H1 (cell line): ENCODE data around the gene OPA3. TPM values are rescaled to one million over a fixed set of nuclear protein-coding genes. Genes with fewer than 3 reads are reported as not detected.

Experiments used
- ATF2 ChIP-seq: IDR thresholded peaks from 2 replicates; pipeline ENCODE4 v1.6.1; 2012; ENCODE audit warnings: low read length, inconsistent platforms
- BRCA1 ChIP-seq: IDR thresholded peaks from 2 replicates; pipeline ENCODE4 v1.6.1; 2012; ENCODE audit warnings: low read depth, low read length, improper control_type of control experiment
- CBX5 ChIP-seq: fragments of 300-800, 300-1000 bp; sonication (generic); IDR thresholded peaks from 2 replicates; pipeline ENCODE4 v1.7.1; 2016; ENCODE audit warnings: antibody characterized with exemption, low read length, low read depth
- CTBP2 ChIP-seq: IDR thresholded peaks from 2 replicates; pipeline ENCODE4 v1.7.0; 2011; ENCODE audit warnings: borderline replicate concordance, mild to moderate bottlenecking, moderate library complexity, mixed read lengths, low read length; ENCODE audit not compliant: insufficient read depth, insufficient read length
- EGR1 ChIP-seq: IDR thresholded peaks from 2 replicates; pipeline ENCODE4 v1.6.1; 2011; ENCODE audit warnings: low read depth, low read length, borderline replicate concordance
- EZH2 ChIP-seq: fragments of 200-600 bp; sonication (generic); IDR thresholded peaks from 2 replicates; pipeline ENCODE4 v1.7.1; 2012; ENCODE audit warnings: low read depth, mild to moderate bottlenecking, moderate library complexity, low read length, inconsistent platforms; ENCODE audit not compliant: severe bottlenecking
- HDAC6 ChIP-seq: IDR thresholded peaks from one replicate; pipeline ENCODE4 v1.7.1; 2012; ENCODE audit warnings: low read depth, mild to moderate bottlenecking, inconsistent platforms, low read length, moderate library complexity
- KDM5A ChIP-seq: fragments of 200-600 bp; IDR thresholded peaks from 2 replicates; pipeline ENCODE4 v1.7.1; 2012; ENCODE audit warnings: mild to moderate bottlenecking, low read length, inconsistent platforms, mixed read lengths
- POLR2A ChIP-seq, 2 experiments: IDR thresholded peaks; 1 replicate in 1 of 2; 2 replicates in 1 of 2; pipeline ENCODE4 v1.6.1; 2011; ENCODE audit warnings: low read depth in 2 of 2, low read length in 2 of 2, mild to moderate bottlenecking in 2 of 2; ENCODE audit errors: control extremely low read depth in 1 of 2
- POLR2AphosphoS5 ChIP-seq: IDR thresholded peaks from 2 replicates; pipeline ENCODE4 v1.6.1; 2011; ENCODE audit warnings: low read depth, low read length
- RXRA ChIP-seq: IDR thresholded peaks from 2 replicates; pipeline ENCODE4 v1.6.1; 2011; ENCODE audit warnings: low read depth, mild to moderate bottlenecking, low read length, moderate library complexity; ENCODE audit not compliant: insufficient read depth
- SAP30 ChIP-seq: fragments of 300-600 bp; sonication (generic); IDR thresholded peaks from 2 replicates; pipeline ENCODE4 v1.7.1; 2012; ENCODE audit warnings: low read length, moderate library complexity, mild to moderate bottlenecking, inconsistent platforms; ENCODE audit not compliant: insufficient read depth, insufficient replicate concordance
- SIN3A ChIP-seq, 2 experiments: IDR thresholded peaks in 1 of 2; conservative IDR thresholded peaks in 1 of 2; 2 replicates each; pipeline ENCODE4 v1.6.1; 2011 to 2012; ENCODE audit warnings: low read length in 2 of 2, improper control_type of control experiment in 1 of 2, low read depth in 1 of 2, mild to moderate bottlenecking in 1 of 2
- SIRT6 ChIP-seq: IDR thresholded peaks from one replicate; pipeline ENCODE4 v1.7.1; 2012; ENCODE audit warnings: low read length, inconsistent platforms
- SP1 ChIP-seq: IDR thresholded peaks from 2 replicates; pipeline ENCODE4 v1.6.1; 2011; ENCODE audit warnings: low read depth, low read length
- SP2 ChIP-seq: IDR thresholded peaks from 2 replicates; pipeline ENCODE4 v1.6.1; 2012; ENCODE audit warnings: mild to moderate bottlenecking, low read length, inconsistent platforms
- TBP ChIP-seq: IDR thresholded peaks from 2 replicates; pipeline ENCODE4 v1.6.1; 2011; ENCODE audit warnings: low read depth, low read length, improper control_type of control experiment
- TEAD4 ChIP-seq: IDR thresholded peaks from 2 replicates; pipeline ENCODE4 v1.6.1; 2012; ENCODE audit warnings: low read depth, low read length, inconsistent platforms, mixed read lengths
- YY1 ChIP-seq: IDR thresholded peaks from 2 replicates; pipeline ENCODE4 v1.6.1; 2011; ENCODE audit warnings: low read depth, mild to moderate bottlenecking, low read length
- polyA plus RNA-seq, 7 experiments: library from polyadenylated mRNA; depleted of rRNA in 3 of 7; stranded (reverse) in 5 of 7; unstranded in 2 of 7; fragments of >200 nt in 5 of 7; fragments of 200-250 nt in 2 of 7; gene quantifications; 1 replicate in 5 of 7; 2 replicates in 1 of 7; 4 replicates in 1 of 7; pipeline versions ENCODE4 v1.2.1 to v1.2.3, GENCODE V29; 2011 to 2013; ENCODE audit warnings: missing spikeins in 2 of 7, mixed read lengths in 2 of 7
- total RNA-seq: library from RNA; stranded (reverse); fragmentation: NEBNext Ultra II Directional; extraction: Animal tissue kit (Norgen Biotek cat#: 25700); gene quantifications from 2 replicates; pipeline ENCODE4 v1.2.1, GENCODE V29; 2021
- TF ChIP-seq, protein P1 (sequence below), 3 experiments: IDR thresholded peaks; 1 replicate in 2 of 3; 2 replicates in 1 of 3; pipeline versions ENCODE4 v1.5.1 to v1.6.1; 2011; ENCODE audit warnings: low read length in 3 of 3, mild to moderate bottlenecking in 3 of 3, inconsistent platforms in 2 of 3, low read depth in 1 of 3, moderate library complexity in 1 of 3; ENCODE audit not compliant: insufficient read depth in 1 of 3; ENCODE audit errors: control extremely low read depth in 1 of 3

Gene OPA3
- total and polyA plus RNA-seq, 2 of the 8 experiments (the other 6 are each of a cell fraction or from before 2014, with no cell fraction given), result 12.5 to 14.5 TPM

DNA sequence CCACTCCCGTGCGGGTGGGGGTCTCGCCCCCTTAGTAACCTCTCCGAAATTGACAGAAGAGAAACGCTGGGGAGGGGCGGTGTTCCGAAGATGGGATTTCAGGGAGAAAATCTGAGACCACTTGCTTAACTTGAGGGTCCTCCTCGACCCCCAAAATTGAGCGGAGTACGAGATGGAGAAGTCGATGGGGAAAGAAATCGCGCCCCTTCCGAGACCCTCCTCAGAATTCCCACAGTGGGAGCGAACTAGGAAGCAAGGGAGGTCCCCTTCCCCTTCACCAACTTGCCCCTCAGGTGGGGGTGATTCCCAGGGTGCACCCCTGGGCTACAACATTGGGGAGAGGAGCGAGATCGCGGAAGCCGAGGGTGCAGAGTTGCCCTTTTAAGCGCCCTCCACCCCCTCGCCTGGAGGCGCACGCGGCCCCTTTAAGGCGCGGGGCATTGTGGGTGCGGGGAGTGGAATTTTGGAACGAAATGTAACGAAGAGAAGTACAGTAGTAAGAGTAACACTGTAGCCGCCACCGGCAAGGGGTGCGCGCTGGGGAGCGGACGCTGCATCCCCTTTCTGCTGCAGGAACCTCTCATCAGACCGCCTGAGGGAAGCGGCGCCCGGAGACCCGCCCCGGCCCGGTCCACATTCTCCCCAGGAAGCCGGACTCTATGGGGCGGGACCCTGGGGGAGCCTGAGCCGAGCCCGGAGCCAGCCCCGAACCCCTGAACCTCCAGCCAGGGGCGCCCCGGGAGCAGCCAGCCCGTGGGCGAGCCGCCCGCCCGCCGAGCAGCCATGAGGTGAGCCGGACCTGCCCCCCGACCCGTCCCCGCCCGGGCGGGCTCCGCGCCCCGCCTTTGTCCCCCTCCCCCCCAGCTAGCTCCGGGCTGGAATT, 77.4 kb downstream of the OPA3 start, which contains the start of gene VASP (continued):
- TF ChIP-seq CTBP2 (no peak), POLR2A (IDR thresholded peaks at IDR 0.05; ENCODE audit: control extremely low read depth in 1 of 2, low read depth in 2 of 2, low read length in 2 of 2) (peak; percentile 84 to 89), SP2 (no peak), TBP (peak; percentile 90), SAP30 (no peak), SIRT6 (no peak), SIN3A (conservative IDR thresholded peaks at IDR 0.05 in 1 of 2, IDR thresholded peaks at IDR 0.05 in 1 of 2; ENCODE audit: low read depth in 1 of 2, low read length in 2 of 2) (peak; percentile 71 to 79; a peak in 1 of 4 replicates), RXRA (no peak), EZH2 (no peak), CBX5 (no peak), ATF2 (no peak), POLR2AphosphoS5 (peak; percentile 94), HDAC6 (no peak), TEAD4 (peak; percentile 61; the same call in 1 of the 2 replicates), EGR1 (no peak; the same call in 1 of the 2 replicates), BRCA1 (no peak), YY1 (no peak), SP1 (peak; percentile 61; the same call in 1 of the 2 replicates), KDM5A (no peak)
- TF ChIP-seq, protein P1, sequence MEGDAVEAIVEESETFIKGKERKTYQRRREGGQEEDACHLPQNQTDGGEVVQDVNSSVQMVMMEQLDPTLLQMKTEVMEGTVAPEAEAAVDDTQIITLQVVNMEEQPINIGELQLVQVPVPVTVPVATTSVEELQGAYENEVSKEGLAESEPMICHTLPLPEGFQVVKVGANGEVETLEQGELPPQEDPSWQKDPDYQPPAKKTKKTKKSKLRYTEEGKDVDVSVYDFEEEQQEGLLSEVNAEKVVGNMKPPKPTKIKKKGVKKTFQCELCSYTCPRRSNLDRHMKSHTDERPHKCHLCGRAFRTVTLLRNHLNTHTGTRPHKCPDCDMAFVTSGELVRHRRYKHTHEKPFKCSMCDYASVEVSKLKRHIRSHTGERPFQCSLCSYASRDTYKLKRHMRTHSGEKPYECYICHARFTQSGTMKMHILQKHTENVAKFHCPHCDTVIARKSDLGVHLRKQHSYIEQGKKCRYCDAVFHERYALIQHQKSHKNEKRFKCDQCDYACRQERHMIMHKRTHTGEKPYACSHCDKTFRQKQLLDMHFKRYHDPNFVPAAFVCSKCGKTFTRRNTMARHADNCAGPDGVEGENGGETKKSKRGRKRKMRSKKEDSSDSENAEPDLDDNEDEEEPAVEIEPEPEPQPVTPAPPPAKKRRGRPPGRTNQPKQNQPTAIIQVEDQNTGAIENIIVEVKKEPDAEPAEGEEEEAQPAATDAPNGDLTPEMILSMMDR (IDR thresholded peaks at IDR 0.05; ENCODE audit: control extremely low read depth in 1 of 3, insufficient read depth in 1 of 3, low read depth in 1 of 3, low read length in 3 of 3), result no peak
